ENCODE data around the gene HTT. TPM values are rescaled to one million over a fixed set of nuclear protein-coding genes. Genes with fewer than 3 reads are reported as not detected.

HTT gene
- total RNA-seq, 2 donors from 2014 or later: 18.1 to 30.5 TPM

DNA sequence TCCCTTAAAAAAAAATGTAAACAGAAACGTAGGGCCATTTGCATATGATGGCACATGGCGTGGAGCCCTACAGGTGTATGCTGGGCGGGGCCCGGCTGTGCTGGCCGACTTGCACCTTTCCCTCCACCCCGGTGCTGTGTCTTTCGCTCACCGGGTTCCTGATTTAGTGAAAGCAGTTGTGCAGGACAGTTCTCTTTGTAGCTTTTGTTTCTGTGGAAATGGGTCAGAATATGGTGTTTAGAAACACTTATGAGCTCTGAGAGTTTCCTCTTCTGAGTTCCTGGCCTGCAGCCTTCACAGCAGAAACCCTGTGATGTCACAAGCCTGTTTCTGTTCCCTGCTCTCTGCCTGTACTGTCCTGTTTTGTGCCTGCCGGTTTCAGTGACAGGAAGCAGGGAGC is 152.0 kb downstream of the HTT start:
- Histone ChIP-seq H3K4me3 (no peak overlapping the region), H3K27me3 (no peaks in the 10 kb centered on the region), H3K36me3 (peaks cover 71% of the 10 kb centered on the region), H3K9me3 (no peaks in the 10 kb centered on the region), H3K4me1 (no peaks in the 10 kb centered on the region), H3K27ac (peak overlapping the region; percentile 31 to 61)
- TF ChIP-seq, protein P1, sequence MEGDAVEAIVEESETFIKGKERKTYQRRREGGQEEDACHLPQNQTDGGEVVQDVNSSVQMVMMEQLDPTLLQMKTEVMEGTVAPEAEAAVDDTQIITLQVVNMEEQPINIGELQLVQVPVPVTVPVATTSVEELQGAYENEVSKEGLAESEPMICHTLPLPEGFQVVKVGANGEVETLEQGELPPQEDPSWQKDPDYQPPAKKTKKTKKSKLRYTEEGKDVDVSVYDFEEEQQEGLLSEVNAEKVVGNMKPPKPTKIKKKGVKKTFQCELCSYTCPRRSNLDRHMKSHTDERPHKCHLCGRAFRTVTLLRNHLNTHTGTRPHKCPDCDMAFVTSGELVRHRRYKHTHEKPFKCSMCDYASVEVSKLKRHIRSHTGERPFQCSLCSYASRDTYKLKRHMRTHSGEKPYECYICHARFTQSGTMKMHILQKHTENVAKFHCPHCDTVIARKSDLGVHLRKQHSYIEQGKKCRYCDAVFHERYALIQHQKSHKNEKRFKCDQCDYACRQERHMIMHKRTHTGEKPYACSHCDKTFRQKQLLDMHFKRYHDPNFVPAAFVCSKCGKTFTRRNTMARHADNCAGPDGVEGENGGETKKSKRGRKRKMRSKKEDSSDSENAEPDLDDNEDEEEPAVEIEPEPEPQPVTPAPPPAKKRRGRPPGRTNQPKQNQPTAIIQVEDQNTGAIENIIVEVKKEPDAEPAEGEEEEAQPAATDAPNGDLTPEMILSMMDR (IDR thresholded peaks at IDR 0.05): no peak
- no peak for DNase-seq (ENCODE audit: low spot score)

DNA sequence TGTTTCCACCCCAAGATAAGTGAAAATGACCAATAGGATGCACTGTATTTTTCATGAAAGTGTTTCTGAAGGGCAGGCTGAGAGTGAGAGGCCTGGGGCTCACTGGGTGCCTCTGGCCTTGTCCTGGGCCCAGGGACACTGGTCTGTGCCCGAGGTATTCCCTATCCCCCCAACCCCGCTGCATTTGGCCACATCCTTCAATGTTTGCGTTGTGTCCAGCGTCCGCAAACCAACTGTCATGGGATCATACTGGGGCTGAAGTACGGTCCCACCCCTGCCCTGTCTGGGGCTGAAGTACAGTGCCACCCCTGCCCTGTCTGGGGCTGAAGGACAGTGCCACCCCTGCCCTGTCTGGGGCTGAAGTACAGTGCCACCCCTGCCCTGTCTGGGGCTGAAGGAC is 152.5 kb downstream of the HTT start:
- DNase-seq (ENCODE audit: low spot score): no peak
- Histone ChIP-seq H3K36me3 (peaks cover 69% of the 10 kb centered on the region), H3K9me3 (no peaks in the 10 kb centered on the region), H3K27me3 (no peaks in the 10 kb centered on the region), H3K4me3 (no peak overlapping the region), H3K4me1 (no peaks in the 10 kb centered on the region), H3K27ac (peak overlapping the region; percentile 31 to 61)
- TF ChIP-seq, protein P1 (IDR thresholded peaks at IDR 0.05): no peak

DNA sequence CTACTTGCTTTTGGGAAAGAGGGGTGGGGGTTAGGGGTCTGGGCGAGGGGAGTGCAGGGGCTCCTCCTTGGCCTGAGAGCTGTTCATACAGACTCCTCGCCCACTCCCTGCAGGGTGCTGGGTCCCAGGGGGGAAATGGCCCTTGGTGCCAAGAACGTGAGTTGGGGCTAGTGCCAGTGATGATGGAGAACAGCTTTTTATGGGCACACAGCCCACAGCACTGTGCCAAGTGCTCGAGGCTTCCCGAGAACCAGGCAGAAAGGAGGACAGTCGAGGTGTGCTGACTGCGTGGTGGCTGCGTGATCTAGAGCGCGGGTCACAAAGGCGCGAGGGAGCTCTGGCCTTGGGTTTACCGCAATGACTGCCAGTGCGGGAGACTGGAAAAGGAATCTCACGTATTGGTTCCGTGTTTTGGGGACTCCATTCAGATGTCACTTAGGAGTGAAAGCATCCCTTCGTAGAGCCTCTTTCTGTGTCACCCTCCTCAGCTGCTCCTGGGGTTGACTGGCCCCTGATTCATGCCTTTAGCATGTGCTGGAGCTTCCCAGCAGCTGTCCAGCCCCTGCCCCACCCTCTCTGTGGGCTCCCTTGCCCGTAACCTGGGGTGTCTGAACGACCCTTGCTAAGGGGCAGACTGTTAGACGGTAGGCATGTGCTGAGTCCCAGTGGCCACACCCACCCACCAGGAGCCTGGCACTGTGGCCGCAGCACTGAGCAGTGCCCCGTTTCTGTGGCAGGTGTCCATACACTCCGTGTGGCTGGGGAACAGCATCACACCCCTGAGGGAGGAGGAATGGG is 153.6 kb downstream of the HTT start:
- H3K27me3 ChIP-seq: no peaks in the 10 kb centered on the region
- H3K27ac ChIP-seq: peak overlapping the region in 1 of 2 donors; percentile 11
- no peak for DNase-seq (ENCODE audit: low spot score)
- TF ChIP-seq, protein P1 (IDR thresholded peaks at IDR 0.05): no peak
- H3K4me1 ChIP-seq: no peaks in the 10 kb centered on the region
- no peaks in the 10 kb centered on the region for H3K9me3 ChIP-seq
- no peak overlapping the region for H3K4me3 ChIP-seq
- H3K36me3 ChIP-seq: peaks cover 64% of the 10 kb centered on the region

DNA sequence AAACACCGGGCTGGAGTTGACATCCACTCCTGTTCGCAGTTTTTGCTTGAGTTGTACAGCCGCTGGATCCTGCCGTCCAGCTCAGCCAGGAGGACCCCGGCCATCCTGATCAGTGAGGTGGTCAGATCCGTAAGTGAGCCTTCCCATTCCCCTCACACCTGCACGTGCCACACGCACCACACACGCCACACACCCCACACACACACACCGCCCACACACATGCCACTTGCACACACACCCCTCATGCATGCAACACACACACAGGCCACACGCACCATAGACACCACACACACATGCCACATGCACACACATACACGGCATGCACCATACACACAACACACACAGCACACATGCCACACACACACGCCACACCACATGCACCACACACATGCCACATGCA is 154.4 kb downstream of the HTT start:
- TF ChIP-seq, protein P1 (IDR thresholded peaks at IDR 0.05): no peak

DNA sequence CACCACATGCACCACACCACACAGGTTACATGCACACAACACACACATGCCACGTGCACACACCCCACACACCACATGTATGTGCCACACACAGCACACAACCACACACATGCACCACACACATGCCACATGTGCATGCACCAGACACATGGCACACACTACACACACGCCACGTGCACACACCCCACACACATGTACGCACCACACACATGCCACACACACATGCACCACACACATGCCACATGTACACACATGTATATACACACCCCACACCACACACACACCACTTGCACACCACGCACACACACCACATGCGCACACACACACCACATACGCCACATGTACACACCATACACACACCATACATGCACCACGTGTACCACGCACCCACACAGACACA is 154.8 kb downstream of the HTT start:
- Histone ChIP-seq H3K27me3 (no peaks in the 10 kb centered on the region), H3K4me3 (no peak overlapping the region), H3K36me3 (peaks cover 58% of the 10 kb centered on the region), H3K9me3 (no peaks in the 10 kb centered on the region), H3K27ac (no peak overlapping the region), H3K4me1 (no peaks in the 10 kb centered on the region)
- no peak for DNase-seq (ENCODE audit: low spot score)
- TF ChIP-seq, protein P1 (IDR thresholded peaks at IDR 0.05): no peak

More for the DNA sequence above, 154.4 kb downstream of the HTT start:
- Histone ChIP-seq H3K9me3 (no peaks in the 10 kb centered on the region), H3K36me3 (peaks cover 63% of the 10 kb centered on the region), H3K4me1 (no peaks in the 10 kb centered on the region), H3K27ac (no peak overlapping the region), H3K4me3 (no peak overlapping the region), H3K27me3 (no peaks in the 10 kb centered on the region)
- DNase-seq (ENCODE audit: low spot score): no peak

DNA sequence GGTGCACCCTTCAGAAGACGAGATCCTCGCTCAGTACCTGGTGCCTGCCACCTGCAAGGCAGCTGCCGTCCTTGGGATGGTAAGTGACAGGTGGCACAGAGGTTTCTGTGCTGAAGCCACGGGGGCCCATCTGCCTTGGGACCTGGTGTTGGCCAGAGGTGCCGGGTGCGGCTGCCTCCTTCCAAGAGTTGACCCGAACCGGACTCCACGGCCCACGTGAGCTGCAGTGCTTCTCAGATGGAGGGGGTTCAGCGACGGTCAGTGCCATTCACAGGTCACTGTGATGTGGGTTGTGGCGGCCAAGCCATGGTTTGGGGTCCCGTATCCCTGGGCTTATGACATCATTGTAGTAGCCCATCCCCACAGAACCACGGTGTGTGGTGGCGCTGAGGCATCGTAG is 155.5 kb downstream of the HTT start:
- TF ChIP-seq, protein P1 (IDR thresholded peaks at IDR 0.05): no peak
- Histone ChIP-seq H3K9me3 (no peaks in the 10 kb centered on the region), H3K36me3 (peaks cover 54% of the 10 kb centered on the region), H3K4me1 (no peaks in the 10 kb centered on the region), H3K27ac (no peak overlapping the region), H3K27me3 (no peaks in the 10 kb centered on the region), H3K4me3 (no peak overlapping the region)
- DNase-seq (ENCODE audit: low spot score): no peak
